OCI-M2 (cell line): ENCODE results near the gene UBIAD1.
"Not testable (repeated sequence)": the region's sequence is repeated elsewhere in the genome, so short reads cannot be mapped to it uniquely, and the experiment has no call there.

ENCODE experiments used
- DNase-seq: peaks from one replicate; lab custom pipeline; 2025; ENCODE audit not compliant: unreplicated experiment; lab: John Stamatoyannopoulos, UW

The UBIAD1 gene

GRCh38 chr1:11279152-11279551 is 6.2 kb downstream of the UBIAD1 start:
- no peak for DNase-seq

- DNase-seq, result no peak
Measured at GRCh38 chr1:11279630-11280029, 6.6 kb downstream of the UBIAD1 start.

- no peak for DNase-seq
Measured at GRCh38 chr1:11280719-11281376, 7.8 kb downstream of the UBIAD1 start.

- DNase-seq, result no peak
Measured at GRCh38 chr1:11281518-11282331, 8.7 kb downstream of the UBIAD1 start.

- DNase-seq, result no peak
Measured at GRCh38 chr1:11283151-11283550, 10.2 kb downstream of the UBIAD1 start.

GRCh38 chr1:11284784-11285183 is 11.8 kb downstream of the UBIAD1 start:
- no peak for DNase-seq

GRCh38 chr1:11285883-11286734 is 13.1 kb downstream of the UBIAD1 start:
- DNase-seq, result no peak

- DNase-seq, result no peak
Measured at GRCh38 chr1:11286735-11287410, 13.9 kb downstream of the UBIAD1 start.

- DNase-seq, result no peak
Measured at GRCh38 chr1:11289064-11289463, 16.1 kb downstream of the UBIAD1 start.

GRCh38 chr1:11291049-11291448 is 18.1 kb downstream of the UBIAD1 start:
- no peak for DNase-seq

- DNase-seq, result no peak
Measured at GRCh38 chr1:11293856-11294255, 20.9 kb downstream of the UBIAD1 start.

GRCh38 chr1:11294951-11295350 is 22.0 kb downstream of the UBIAD1 start:
- no peak for DNase-seq

- DNase-seq, result no peak
Measured at GRCh38 chr1:11295905-11296304, 22.9 kb downstream of the UBIAD1 start.

GRCh38 chr1:11297774-11298173 is 24.8 kb downstream of the UBIAD1 start:
- not testable (repeated sequence) for DNase-seq

GRCh38 chr1:11298390-11299224 is 25.6 kb downstream of the UBIAD1 start:
- no peak for DNase-seq

- DNase-seq, result no peak
Measured at GRCh38 chr1:11299225-11299574, 26.2 kb downstream of the UBIAD1 start.

GRCh38 chr1:11301601-11302000 is 28.6 kb downstream of the UBIAD1 start:
- DNase-seq, result no peak

- no peak for DNase-seq
Measured at GRCh38 chr1:11302366-11302765, 29.4 kb downstream of the UBIAD1 start.

- DNase-seq, result not testable (repeated sequence)
Measured at GRCh38 chr1:11305516-11305915, 32.5 kb downstream of the UBIAD1 start.

GRCh38 chr1:11307852-11308251 is 34.9 kb downstream of the UBIAD1 start:
- no peak for DNase-seq
